GM18498 (cell line): ENCODE data around the gene LRRC36.
"Not testable (repeated sequence)": the region's sequence is repeated elsewhere in the genome, so short reads cannot be mapped to it uniquely, and the experiment has no call there.

Experiments used
- ATAC-seq: cut with Tn5 transposase; IDR thresholded peaks from one replicate; pipeline ENCODE4 v1.9.1; 2021; ENCODE audit warnings: mild to moderate bottlenecking, moderate library complexity; ENCODE audit not compliant: unreplicated experiment

Gene LRRC36

DNA sequence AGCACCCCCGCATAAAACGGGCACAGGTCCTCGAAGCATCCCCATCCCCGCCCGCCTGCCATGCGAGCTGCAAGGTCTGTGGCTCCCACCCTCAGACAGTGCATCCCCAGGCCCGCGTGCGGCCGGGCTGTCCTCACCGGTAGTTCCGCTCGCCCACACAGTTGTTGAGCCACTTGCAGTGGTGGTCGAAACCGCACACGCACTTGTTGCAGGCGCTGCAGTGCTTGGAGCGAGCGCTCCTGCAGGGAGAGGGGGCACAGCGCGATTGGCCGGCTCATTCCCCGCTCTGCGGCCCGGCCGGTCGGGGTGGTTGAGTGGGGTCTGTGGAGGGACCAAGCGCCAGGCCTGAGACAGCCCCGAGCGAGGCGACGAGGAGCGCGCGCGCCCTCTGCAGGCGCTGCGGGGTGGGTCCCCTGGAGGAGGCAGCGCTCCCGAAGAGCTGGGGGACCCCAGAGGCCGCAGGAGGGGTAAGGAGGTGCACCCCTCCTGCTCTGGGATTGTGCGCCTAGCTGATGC lies 72.7 kb downstream of the LRRC36 start:
- ATAC-seq, result no peak

DNA sequence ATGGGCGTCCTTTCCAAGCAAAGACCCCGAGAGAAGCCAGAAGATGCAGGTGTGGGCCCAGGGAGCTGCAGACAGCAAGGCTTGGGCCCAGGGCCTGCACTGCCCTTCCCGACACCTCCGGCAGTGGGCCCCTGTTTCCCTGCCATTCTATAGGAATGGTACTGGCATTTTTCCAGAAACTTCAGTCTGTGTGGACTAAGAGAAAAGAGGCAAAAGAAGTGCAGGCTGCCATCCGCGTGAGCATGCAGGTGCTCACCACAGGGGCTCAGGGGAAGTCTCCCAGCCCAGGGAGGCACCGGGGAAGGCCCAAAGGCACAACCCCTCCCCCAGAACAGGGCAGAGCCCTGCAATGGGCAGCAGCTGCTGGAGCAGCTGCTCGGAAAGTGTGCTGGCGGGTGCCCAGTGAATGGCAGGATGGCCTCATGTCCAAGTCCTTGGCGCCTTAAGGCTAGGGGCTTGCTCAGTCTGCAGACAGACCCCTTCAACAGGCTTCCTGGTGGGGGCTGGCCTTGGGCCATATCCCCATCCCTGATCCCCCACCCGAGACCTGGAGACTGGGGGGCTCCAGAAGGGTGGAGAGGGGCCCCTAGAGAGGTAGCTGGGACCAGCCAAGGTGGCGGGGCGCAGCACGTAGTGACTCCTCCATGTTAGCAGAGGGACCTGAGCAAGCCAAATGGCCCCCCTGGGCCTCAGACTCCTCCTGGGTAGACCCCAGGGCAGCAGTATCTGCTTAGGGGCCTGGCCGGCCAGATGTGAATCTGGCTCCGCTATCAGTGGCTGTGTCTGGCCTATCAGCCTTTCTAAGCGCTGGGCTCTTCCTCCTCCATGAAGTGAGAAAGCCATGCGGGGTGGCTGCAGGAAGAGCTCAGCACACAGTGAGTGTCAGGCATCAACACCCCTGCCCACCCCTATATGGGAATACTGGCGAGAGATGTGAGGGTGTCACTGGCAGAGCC lies 73.4 kb downstream of the LRRC36 start:
- no peak for ATAC-seq

DNA sequence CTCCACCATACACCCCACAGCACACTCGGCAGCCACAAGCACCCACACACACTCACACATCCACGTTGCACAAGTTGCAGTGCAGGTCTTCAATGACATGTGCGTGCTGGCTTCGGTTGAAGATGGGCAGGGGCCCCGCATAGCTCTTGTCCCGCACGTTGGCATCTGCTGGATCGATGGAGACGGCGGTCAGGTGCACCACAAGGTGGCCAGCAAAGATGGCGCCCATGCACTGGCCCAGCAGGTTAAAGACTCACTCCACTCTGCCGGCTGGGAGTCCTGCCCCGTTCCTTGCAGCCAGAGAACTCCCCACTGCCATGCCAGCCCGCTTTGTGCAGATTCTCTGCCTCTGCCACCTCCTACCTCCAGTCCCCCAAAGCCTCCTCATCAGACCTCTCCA lies 74.3 kb downstream of the LRRC36 start:
- ATAC-seq, result no peak

DNA sequence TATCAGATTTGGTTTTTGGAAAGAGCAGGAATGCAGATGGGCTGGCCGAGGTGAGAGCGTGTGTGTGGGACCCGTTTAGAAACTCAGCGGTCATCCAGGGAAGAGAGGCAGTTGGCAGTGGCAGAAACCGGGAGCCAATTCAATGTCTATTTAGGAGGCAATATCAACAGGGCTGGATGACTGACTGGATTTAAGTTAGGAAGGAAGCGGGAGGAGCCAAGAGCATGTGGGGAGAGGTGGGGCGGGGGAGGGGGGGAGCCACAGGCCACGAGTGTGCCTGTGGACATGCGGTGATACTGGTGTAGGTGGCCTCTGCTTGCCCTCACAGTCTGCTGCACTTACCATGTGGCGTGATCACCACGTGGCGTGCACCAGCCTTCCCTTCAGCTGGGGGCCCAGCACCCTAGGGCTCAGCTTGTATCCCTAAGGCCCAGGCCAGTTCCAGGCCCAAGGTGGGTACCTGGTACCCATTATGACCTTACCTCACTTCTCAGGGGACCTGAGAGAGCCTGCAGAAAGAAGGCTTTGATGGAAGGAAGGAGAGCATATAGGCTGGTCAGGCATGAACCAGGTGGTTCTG lies 77.5 kb downstream of the LRRC36 start:
- no peak for ATAC-seq

DNA sequence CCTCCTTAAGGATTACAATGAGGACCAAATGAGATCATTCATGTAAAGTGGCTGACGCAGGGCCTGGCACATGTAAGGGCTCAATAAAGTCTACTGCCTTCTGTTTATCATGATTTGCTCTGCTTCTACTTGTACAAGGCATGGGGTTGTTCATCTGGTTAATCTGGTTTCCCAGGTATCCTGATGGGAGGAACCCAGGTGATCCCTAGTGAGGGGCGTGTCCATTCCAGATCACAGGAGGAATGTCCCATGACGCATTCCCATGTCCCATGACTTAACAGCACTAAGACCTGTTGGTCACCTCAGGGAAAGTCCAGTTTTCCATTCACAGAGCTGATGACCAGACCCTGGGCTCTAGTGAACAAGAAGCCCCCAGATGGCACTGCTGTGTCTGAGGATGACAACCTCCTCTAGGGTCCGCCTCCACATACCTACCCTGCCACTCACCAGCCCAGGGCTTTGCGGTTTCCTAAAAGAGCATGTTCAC lies 78.2 kb downstream of the LRRC36 start:
- ATAC-seq, result no peak

DNA sequence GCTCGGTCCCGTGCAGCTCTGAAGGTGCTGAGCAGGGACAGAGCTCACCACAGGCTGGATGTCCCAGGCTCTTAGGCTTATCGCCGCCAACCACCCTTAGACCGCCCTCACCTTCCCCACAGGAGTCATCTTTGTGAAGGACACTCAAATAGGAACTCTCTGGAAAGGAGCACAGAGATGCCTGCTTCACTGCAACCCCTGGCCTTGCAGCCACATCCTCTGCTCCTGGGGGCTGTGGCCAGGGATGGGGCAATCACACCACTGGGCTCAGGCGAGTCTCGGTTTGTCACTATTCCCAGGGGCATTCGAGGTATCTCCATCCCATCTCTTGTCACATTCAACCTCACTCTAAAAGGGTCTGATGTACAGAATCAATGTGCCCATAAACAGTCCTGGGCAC lies 78.7 kb downstream of the LRRC36 start:
- no peak for ATAC-seq

DNA sequence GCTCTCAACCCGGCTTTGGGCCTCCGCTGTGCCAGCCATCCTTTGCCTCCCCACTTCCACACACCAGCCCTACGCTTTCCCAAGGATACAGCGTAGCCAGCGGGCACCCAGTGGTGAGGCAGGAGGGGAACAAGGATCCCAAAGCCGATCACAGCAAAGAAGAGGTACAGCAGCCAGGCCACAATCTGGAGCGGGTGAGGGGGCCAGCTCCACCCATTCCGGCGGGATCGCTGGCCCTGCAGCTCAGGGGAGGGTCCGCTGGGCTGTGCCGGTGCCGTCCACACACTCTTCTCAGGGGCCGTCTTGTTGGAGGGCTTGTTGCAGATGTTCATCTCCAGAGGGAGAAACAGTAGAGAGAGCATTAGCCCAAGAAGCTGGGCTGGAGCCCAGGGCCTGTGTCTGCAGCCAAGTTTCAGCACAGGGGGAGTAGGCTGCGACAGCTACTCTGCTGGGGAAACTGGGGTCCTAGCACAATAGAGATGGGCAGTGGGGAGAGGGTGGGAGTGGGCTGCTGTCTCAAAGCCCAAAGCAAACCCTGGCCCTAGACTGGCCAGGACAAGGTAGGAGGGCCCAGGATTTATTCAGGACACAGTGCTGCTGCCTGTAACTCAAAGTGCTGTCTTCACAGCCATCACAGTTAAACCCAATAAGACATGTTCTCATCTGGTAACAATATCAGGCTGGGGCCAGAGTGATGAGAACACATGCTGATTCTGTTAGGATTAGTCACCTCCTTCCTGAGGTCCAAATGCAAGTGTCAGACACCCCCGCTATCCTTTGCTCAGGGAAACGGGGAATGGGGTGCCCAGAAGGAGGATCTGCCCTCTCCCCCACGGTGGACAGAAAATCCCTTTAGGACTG lies 79.7 kb downstream of the LRRC36 start:
- no peak for ATAC-seq

DNA sequence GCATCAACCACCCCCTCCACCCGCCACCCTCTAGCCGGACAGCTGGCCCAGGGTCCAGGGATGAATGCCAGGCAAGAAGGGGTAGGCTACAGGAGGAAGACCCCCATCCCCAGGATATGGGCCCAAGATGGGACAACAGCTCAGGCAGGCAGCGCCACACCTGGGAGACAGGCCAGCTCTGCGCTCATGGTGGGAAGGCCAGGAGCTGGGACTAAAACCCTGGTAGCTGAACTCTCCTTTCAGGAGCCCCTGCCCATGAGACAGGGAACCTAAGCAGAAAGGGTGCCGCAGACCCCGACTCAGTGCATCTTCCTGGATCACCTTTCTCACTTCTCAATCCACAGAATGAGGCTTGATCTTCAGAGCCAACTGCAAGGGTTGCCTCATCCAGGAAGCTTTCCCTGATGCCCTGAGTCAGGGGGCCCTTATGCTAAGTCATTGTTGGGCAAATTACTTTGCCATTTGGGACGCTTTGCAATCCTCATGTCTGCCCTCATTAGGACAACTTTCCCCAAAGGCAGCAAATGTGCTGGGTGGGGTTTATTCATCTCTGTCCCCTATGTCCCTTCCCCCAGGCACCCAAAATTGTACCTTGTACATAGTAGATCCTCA lies 80.7 kb downstream of the LRRC36 start:
- ATAC-seq, result no peak

DNA sequence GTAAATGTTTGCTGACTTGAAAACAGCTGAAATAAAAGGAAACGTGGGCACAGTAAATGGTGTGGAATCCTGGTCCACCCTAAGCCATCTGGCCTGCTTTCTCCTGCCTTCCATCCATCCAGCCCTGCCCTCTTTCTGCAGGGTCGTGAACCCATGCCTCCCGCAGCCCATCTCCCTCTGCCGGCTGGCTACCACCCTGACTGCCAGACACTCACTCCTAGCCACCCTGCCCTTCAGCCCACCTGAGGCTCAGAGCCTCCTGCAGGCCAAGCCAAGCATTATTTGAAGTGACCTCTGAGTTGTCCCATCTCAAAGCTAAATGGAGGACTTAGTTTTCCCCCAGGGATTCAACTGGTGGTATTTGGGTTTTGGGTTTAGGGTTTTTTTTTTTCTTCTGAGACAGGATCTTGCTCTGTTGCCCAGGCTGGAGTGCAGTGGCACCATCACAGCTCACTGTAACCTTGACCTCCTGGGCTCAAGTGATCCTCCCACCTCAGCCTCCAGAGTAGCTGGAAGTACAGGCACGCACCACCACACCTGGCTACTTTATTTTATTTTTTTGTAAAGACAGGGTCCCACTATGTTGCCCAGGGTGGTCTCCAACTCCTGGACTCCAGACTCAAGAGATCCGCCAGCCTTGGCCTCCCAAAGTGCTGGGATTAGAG lies 81.3 kb downstream of the LRRC36 start:
- no peak for ATAC-seq

DNA sequence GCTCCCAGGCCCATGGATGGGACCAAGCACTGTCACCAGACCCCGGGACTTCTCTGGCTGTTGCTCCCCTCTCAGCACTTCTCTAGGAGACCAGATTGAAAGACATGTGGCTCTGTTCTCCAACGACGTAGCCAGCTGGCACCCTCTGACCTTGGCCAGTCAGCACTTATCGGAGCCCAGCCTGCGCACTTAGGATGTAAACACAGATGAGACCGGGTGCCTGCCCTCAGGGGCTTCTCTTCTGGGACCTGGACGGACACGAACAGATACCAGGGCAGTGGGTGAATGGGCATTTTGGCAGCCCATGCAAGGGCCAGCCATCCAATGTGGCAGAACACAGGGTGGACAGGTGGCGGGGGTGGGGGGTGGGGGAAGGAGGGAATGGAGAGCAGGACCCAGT lies 83.0 kb downstream of the LRRC36 start:
- ATAC-seq, result no peak

DNA sequence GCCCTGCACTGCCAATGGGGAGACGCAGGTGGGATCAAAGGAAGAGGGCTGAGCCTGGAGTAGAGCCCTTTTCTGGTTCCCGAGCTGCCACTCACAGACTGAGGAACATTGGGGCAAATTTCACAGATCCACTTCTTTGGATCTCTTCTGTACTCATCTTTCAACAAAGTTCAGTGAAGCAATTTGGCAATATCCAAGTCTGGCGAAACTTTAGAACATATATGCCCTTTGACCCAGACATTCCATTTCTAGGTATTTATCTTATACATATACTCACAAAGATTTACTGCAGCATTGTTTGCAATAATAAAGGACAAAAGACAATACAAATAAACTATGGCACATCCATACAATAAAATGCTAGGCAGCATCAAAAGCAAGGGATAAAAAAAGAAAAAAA lies 84.7 kb downstream of the LRRC36 start:
- ATAC-seq, result no peak

DNA sequence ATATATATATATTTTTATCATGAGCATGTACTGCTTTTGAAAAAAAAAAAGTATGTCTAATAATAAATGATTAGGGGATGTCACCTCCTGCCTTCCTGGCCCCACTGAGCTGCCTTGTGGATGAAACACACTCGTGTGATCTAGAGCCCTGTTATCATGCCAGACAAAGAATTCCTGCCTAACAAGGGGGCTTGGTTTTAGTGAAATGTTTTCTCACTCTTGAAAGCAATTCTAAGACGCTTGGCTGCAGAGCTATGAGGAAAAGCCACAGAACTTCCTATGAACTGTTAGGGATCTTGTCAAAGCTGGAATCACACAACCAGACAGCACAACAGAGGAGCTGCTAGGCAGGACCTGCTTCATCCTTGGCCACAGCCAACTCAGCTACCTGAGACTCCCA lies 85.7 kb downstream of the LRRC36 start:
- ATAC-seq, result no peak

DNA sequence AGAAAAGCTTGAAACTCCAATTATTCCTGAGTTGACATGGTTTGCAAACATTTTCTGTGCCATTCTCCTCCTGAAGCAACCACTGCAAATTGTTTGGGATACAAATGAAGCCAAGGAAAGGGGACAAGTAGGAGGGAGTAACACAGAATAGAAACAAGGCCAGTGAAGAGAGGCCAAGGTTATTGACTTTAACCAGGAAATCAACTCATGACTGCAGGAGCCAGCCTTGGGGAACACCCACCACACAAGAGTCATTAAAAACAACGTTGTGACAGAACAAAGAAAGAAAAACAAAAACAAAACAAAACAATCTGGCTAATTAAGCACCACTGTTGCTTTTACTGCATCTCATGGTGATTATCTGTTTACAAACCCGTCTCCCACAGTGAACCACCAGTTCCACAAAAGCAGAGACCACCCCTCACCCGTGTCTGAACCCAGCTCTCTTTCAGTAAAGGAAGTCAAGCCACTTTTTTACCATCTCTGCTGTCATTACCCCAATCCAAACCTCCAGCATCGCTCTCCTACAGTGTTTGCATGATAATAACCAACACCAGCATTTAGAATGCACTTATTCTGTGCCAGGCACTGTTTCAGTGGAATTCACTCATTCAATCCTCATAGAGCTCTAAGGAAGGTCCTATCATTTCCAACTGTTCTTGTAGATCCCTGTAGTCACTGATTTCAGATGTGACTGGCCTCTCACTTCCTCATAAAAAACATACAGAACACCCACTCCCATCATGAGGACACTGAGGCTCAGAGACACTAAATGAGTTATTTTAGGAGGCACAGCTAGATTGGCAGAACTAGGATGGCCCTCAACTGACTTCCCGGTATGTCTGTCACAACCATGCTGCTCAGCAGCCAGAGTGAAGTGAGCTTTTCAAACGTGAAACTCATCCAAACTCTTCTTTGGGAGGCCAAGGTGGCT lies 87.6 kb downstream of the LRRC36 start:
- ATAC-seq, result no peak

DNA sequence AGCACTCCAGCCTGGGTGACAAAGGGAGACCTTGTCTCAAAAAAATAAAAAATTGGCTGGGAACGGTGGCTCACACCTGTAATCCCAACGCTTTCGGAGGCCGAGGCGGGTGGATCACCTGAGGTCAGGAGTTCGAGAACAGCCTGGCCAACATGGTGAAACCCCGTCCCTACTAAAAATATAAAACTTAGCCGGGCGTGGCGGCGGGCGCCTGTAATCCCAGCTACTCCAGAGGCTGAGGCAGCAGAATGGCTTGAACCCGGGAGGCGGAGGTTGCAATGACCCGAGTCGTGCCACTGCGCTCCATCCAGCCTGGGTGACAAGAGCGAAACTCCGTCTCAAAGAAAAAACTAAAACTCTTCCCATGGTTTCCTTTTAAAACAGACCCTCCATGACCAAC lies 88.8 kb downstream of the LRRC36 start:
- ATAC-seq, result not testable (repeated sequence)

DNA sequence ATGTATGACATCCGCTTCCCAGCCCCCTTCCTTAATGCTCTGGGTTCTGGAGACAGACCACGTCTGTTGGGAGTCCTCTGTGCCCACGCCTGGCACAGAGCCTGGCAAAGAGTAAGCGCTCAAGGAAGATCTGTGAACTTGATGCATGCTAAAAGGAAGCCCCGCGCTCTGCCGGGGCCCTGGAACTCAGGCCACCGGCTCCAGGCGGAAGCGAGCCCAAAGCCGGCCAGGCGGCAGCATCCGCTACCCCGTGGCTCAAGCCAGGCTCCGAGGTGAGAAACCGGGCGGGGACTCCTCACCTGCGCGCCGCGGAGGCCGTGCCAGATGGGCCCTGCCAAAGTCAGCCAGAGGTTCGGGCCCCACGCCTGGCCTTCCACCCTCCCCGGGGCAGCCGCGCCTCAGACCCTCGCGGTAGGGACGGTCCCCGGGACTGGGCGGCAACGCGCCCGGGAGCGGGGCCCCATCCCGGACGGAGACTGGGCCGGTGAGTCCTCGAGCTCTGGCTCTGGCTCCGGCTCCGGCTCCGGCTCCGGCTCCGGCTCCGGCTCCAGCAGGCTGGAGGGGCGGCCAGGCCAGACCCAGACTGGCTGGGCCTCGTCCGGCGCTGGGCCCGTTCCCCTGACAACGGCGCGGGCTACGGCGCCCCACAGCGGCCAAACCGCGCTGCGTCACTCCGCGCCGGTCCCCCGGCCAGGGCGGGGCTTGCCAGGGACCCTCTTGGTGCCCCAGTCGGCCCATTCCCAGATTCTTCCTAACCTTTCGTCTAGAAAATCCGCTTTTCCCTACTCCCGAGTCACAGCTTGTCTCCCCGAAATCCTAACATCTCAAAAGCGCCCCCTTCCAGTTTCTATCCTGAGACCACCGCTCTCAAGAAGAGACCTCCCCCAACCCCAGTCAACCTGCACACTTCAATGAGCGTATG lies 89.5 kb downstream of the LRRC36 start, which contains the start of gene ZDHHC1:
Gene ZDHHC1, minus strand, starts transcription at position 606 of the 922 bp plus-strand sequence. CDS start 8,702 bp downstream, outside the sequence.
- peak; percentile 75 for ATAC-seq

DNA sequence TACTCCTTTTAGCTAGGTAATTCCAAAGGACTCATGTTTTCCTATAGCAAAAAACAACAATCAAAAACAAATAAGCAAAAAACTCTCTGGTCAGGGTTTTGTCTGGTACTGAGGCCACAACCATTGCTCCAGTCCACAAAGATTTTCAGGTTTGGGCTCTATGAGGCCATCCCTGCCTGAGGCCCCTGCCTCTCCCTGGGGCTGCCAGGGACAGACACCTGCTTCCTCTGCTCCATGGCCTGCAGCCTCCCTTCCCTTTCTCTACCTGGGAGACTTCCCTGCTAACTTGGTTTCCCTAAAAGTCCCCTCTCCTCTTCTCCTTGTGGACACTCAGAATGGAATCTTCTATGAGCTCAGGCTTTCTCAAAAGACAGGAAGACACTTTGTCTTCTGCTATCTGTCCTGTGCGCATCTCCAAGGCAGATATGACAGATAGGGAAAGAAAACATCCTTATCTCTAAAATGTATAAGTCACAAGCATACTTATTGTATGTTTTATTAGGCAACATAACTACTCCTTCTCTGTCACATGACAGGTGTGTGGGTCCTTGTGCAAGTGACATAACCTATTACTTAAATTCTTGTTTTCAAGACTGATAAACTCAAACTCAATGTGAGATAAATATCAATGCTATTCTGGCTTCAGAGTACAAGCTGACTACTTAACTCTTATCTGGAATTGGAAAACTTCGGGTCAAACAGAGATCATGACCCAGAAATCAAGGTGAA lies 90.9 kb downstream of the LRRC36 start:
- ATAC-seq, result no peak

DNA sequence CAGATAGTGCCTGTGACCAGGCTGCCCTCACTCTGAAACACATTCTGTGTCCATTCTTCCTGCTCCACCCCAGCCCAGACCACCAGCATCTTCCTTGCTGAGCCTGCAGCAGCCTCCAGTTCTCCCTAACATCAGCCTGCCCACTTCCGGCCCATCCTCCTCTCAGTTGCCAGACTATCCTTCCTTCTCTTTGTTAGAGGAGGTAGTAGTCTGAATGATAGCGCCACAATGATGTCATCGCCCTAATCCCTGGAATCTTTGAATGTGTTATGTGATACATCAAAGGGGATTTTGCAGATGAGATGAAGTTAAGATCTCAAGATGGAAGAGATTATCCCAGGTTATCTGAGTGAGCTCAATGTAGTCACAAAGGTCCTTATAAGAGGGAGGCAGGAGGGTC lies 92.9 kb downstream of the LRRC36 start:
- no peak for ATAC-seq
